Measurements from ENCODE around the gene TRPV5. TPM values are rescaled to one million over a fixed set of nuclear protein-coding genes. Genes with fewer than 3 reads are reported as not detected.

The TRPV5 gene
- total and polyA plus RNA-seq, 2 donors (not counting 1 experiment from before 2014, with no cell fraction given) = not detected

DNA sequence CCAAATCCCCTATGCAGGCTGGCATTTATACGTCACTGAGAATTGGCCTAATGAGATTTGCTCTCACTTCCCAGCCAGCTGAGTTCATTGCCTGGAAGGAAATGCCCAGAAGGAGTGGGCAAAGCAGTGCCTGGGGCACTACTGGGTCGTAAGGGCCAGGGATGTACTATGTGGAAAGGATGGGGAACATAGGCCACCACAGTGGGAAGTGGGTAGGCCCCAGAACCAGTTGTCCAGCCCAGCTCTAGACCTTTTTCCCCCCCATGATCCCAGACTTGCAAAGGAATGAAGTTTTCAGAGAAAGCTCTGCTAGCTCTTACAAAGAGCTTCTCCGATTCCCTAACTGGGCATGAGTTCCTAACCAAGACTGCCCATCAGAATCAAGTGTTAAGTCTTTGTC is 13.9 kb downstream of the TRPV5 start:
- Histone ChIP-seq H2AFZ (ENCODE audit: low read length) (no peak overlapping the region), H3K9me3 (ENCODE audit: control insufficient read depth, insufficient read depth, low read depth, low read length) (no peaks in the 10 kb centered on the region), H3K27me3 (ENCODE audit: control insufficient read depth, insufficient read depth, low read length) (no peaks in the 10 kb centered on the region), H3K4me1 (ENCODE audit: control insufficient read depth, extremely low read depth, insufficient read depth, low read length) (no peaks in the 10 kb centered on the region), H3K36me3 (ENCODE audit: control insufficient read depth, insufficient read depth, low read length) (no peaks in the 10 kb centered on the region), H3K27ac (ENCODE audit: insufficient read depth, low read length) (no peak overlapping the region), H3K4me3 (replicated peaks in 1 of 4; ENCODE audit: control extremely low read depth in 1 of 4, insufficient read depth in 1 of 4, low read depth in 3 of 4, low read length in 4 of 4) (no peak overlapping the region), H3K4me2 (ENCODE audit: extremely low read depth, insufficient read depth, low read length) (no peak overlapping the region), H4K20me1 (ENCODE audit: control insufficient read depth, extremely low read depth, insufficient read depth, low read length) (no peaks in the 10 kb centered on the region), H3K9ac (ENCODE audit: insufficient read depth, low read length) (no peak overlapping the region), H3K79me2 (ENCODE audit: control insufficient read depth, insufficient read depth, low read length) (no peaks in the 10 kb centered on the region)
- no peak for TF ChIP-seq EZH2 (IDR thresholded peaks at IDR 0.05; ENCODE audit: low read length, missing control alignments)
- TF ChIP-seq, protein P1, sequence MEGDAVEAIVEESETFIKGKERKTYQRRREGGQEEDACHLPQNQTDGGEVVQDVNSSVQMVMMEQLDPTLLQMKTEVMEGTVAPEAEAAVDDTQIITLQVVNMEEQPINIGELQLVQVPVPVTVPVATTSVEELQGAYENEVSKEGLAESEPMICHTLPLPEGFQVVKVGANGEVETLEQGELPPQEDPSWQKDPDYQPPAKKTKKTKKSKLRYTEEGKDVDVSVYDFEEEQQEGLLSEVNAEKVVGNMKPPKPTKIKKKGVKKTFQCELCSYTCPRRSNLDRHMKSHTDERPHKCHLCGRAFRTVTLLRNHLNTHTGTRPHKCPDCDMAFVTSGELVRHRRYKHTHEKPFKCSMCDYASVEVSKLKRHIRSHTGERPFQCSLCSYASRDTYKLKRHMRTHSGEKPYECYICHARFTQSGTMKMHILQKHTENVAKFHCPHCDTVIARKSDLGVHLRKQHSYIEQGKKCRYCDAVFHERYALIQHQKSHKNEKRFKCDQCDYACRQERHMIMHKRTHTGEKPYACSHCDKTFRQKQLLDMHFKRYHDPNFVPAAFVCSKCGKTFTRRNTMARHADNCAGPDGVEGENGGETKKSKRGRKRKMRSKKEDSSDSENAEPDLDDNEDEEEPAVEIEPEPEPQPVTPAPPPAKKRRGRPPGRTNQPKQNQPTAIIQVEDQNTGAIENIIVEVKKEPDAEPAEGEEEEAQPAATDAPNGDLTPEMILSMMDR (conservative IDR thresholded peaks at IDR 0.05 in 1 of 2, IDR thresholded peaks at IDR 0.05 in 1 of 2; ENCODE audit: low read depth in 1 of 2, low read length in 2 of 2) = no peak
- DNase-seq (ENCODE audit: low read depth in 2 of 2) = no peak

DNA sequence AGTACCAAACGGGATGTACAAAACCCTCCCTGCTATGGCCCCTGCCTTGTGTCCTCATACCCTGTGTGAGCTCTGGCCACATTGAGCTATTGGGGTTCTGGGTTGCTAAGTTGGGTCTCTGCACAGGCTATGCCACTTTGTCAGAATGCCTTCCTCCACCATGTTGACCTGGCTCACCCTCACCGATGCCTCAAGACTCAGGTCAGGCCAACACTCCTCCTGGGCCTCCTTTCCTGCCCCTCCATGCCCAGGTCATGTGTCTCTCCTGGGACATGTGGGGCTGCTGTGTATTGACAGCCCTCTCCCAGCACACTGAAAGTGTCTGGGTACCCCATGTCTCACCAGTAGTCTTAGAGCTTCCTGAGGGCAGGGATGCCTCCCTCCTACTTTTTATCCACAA is 14.6 kb downstream of the TRPV5 start:
- Histone ChIP-seq H3K79me2 (ENCODE audit: control insufficient read depth, insufficient read depth, low read length) (no peaks in the 10 kb centered on the region), H3K9ac (ENCODE audit: insufficient read depth, low read length) (no peak overlapping the region), H3K36me3 (ENCODE audit: control insufficient read depth, insufficient read depth, low read length) (no peaks in the 10 kb centered on the region), H3K4me3 (replicated peaks in 1 of 4; ENCODE audit: control extremely low read depth in 1 of 4, insufficient read depth in 1 of 4, low read depth in 3 of 4, low read length in 4 of 4) (no peak overlapping the region), H4K20me1 (ENCODE audit: control insufficient read depth, extremely low read depth, insufficient read depth, low read length) (no peaks in the 10 kb centered on the region), H3K4me1 (ENCODE audit: control insufficient read depth, extremely low read depth, insufficient read depth, low read length) (no peaks in the 10 kb centered on the region), H3K27me3 (ENCODE audit: control insufficient read depth, insufficient read depth, low read length) (no peaks in the 10 kb centered on the region), H3K4me2 (ENCODE audit: extremely low read depth, insufficient read depth, low read length) (no peak overlapping the region), H3K9me3 (ENCODE audit: control insufficient read depth, insufficient read depth, low read depth, low read length) (no peaks in the 10 kb centered on the region), H2AFZ (ENCODE audit: low read length) (no peak overlapping the region), H3K27ac (ENCODE audit: insufficient read depth, low read length) (no peak overlapping the region)
- TF ChIP-seq, protein P1 (conservative IDR thresholded peaks at IDR 0.05 in 1 of 2, IDR thresholded peaks at IDR 0.05 in 1 of 2; ENCODE audit: low read depth in 1 of 2, low read length in 2 of 2) = no peak
- no peak for TF ChIP-seq EZH2 (IDR thresholded peaks at IDR 0.05; ENCODE audit: low read length, missing control alignments)
- DNase-seq (ENCODE audit: low read depth in 2 of 2) = no peak

DNA sequence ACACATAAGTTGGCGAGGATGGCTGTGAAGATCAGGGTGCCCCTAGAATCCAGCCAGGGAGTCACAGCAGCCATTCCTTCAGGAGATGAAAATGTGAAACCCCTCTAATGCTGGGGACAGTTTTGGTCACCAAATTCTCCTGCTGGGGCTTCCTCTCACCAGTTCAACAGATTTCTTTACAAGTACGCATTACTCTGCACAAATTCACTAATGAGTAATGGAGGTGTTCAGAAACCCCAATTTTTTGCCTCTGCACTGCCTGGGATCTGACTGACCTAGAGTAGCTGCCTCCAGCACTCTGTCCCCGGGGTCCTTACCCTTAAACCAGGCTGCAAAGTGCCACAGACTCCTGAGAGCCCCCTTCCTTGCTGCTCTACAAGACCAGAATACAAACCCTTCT is 16.1 kb downstream of the TRPV5 start:
- H3K27ac ChIP-seq (ENCODE audit: insufficient read depth, low read length) = no peak overlapping the region
- H4K20me1 ChIP-seq (ENCODE audit: control insufficient read depth, extremely low read depth, insufficient read depth, low read length) = no peaks in the 10 kb centered on the region
- no peak for TF ChIP-seq EZH2 (IDR thresholded peaks at IDR 0.05; ENCODE audit: low read length, missing control alignments)
- TF ChIP-seq, protein P1 (conservative IDR thresholded peaks at IDR 0.05 in 1 of 2, IDR thresholded peaks at IDR 0.05 in 1 of 2; ENCODE audit: low read depth in 1 of 2, low read length in 2 of 2) = no peak
- H3K9ac ChIP-seq (ENCODE audit: insufficient read depth, low read length) = no peak overlapping the region
- H3K4me3 ChIP-seq (replicated peaks in 1 of 4; ENCODE audit: control extremely low read depth in 1 of 4, insufficient read depth in 1 of 4, low read depth in 3 of 4, low read length in 4 of 4) = no peak overlapping the region
- DNase-seq (ENCODE audit: low read depth in 2 of 2) = no peak
- no peak overlapping the region for H3K4me2 ChIP-seq (ENCODE audit: extremely low read depth, insufficient read depth, low read length)
- H3K27me3 ChIP-seq (ENCODE audit: control insufficient read depth, insufficient read depth, low read length) = no peaks in the 10 kb centered on the region
- no peaks in the 10 kb centered on the region for H3K36me3 ChIP-seq (ENCODE audit: control insufficient read depth, insufficient read depth, low read length)
- H3K4me1 ChIP-seq (ENCODE audit: control insufficient read depth, extremely low read depth, insufficient read depth, low read length) = no peaks in the 10 kb centered on the region
- no peaks in the 10 kb centered on the region for H3K9me3 ChIP-seq (ENCODE audit: control insufficient read depth, insufficient read depth, low read depth, low read length)
- no peaks in the 10 kb centered on the region for H3K79me2 ChIP-seq (ENCODE audit: control insufficient read depth, insufficient read depth, low read length)
- H2AFZ ChIP-seq (ENCODE audit: low read length) = no peak overlapping the region

Data from fibroblast of lung (primary cell).